Daoy (cell line): ENCODE results near the gene P2RY2. TPM values are rescaled to one million over a fixed set of nuclear protein-coding genes. Genes with fewer than 3 reads are reported as not detected.
A peak's percentile ranks its signal among the peaks of the same experiment; 100 is the strongest.

ENCODE experiments used
- DNase-seq: peaks from one replicate; pipeline ENCODE4 v3.0.0-alpha.2; 2015; ENCODE audit warnings: low read depth
- total RNA-seq: library from RNA; depleted of rRNA; stranded (reverse); fragments of >200 nt; shearing (Covaris generic); gene quantifications from 2 replicates; pipeline ENCODE4 v1.2.3, GENCODE V29; 2014; rRNA removed

P2RY2 gene
- total RNA-seq, result 0.74 TPM in 1 of 2 replicates, not detected in the other

DNA sequence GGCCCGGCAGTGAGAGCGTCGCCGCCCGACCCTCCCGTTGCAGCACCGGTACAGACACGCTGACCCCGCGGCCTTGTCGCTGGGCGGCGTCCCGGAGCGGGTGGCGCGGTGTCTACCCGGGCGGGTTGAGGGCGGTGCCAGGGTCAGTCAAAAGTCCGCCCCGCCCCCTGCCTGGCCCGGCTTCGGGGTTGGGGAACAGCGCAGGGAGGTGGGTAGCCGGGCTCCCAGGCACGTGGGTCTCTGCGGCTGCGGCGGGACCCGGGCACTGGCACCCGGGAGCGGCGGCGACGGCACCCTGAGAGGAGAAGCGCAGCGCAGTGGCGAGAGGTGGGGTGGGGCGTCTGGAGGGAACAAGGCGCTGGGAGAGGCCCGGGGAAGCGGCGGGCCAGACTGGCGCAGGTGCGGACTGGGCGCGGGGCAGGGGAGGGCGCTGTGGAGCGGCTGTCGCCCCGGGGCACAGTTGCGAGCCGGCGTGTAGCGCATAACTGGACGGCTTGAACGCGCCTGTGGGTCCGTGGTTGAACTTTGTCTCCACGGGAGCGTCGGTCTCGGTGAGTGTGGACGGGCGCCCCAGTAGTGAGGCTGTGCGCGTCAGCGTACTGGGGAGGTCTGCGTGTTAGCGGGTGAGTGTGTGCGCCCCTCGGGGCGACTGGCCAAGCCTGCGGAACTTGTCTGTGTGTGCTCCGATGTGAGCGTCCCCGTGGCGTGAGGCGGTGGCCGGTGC is at the start of gene P2RY2:
Gene P2RY2, plus strand, starts transcription at position 176 of the 724 bp plus-strand sequence. CDS start 15,879 bp downstream, outside the sequence.
- peak; percentile 55 for DNase-seq

DNA sequence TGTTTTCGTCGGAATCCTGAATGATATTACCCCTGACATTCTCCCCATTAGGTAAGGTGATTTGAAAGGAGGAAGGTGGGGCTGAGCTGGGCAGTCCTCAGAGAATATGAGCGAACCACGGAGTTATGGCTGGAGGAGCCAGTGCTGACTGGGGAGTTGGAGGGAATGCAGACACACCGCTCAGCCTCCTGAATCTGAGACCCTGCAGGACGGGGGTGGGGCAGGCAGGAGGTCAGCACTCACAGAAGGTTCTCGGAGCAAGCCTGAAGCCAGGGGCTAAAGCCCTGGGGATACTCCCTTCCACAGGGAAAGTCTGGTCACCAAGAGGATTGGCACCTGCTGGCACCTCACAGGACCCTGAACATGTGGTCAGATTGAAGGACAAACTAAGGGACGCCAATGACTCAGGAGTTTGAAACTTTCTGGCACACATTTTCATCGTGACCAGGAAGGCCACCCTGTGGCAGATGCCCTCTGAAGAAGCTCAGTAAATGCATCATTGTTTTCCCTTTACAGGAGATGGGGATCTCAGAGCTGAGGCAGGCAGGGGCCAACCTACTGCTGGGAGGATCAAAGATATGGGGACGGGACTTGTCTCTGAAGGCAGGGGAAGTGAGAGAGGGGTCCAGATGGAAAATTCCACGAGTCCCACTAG is 49.0 kb upstream of the P2RY2 start:
- no peak for DNase-seq

DNA sequence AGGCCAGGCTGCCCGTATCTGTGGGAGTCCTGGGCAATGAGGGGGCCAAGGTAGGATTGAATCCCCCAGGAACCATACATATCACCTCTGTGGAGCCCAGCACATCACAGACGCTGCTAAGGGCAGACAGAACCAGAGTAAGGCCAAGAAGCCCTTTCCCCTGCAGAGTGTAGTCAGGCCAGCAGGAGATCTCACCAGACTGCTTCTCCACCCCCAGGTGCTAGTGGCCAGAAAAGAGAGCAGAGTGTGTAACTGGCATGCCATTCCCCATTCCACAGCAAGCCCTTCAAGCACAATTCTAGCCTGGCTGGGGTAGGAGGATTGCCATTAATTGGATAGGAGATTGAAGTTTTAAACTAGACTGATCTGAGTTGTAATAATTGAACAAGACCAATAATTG is 47.9 kb upstream of the P2RY2 start:
- DNase-seq, result no peak

DNA sequence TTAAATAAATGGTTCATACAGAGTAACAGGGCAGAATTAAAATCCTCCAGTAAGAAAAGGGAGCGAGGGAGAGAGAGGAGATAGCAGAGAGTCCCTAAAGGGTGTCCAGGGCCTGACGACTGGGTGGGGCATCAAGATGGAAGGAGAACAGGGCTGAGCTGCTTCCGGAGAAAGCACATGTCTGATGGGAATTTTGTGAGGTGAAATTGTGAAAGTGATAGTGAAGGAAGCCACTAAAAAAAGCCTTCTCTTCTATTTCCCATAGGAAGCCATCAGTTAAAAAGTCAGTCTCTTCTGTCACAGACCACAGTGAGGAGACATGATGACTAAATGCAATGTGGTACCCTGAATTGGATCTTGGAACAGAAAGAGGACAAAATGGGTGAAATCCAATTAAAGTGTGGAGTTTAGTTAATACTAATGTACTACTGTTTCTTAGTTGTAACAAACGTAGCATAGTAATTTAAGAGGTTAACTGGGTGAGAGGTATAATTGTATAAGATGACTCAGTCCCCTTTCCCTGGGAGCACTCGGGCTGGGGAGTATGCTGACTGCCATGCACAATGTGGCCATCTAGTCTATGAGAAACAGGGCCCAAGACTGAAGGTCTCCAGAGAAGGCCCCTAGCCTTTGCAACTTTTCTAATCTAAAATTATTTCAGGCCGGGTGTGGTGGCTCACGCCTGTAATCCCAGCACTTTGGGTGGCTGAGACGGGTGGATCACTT is 46.5 kb upstream of the P2RY2 start:
- peak; percentile 43 for DNase-seq

DNA sequence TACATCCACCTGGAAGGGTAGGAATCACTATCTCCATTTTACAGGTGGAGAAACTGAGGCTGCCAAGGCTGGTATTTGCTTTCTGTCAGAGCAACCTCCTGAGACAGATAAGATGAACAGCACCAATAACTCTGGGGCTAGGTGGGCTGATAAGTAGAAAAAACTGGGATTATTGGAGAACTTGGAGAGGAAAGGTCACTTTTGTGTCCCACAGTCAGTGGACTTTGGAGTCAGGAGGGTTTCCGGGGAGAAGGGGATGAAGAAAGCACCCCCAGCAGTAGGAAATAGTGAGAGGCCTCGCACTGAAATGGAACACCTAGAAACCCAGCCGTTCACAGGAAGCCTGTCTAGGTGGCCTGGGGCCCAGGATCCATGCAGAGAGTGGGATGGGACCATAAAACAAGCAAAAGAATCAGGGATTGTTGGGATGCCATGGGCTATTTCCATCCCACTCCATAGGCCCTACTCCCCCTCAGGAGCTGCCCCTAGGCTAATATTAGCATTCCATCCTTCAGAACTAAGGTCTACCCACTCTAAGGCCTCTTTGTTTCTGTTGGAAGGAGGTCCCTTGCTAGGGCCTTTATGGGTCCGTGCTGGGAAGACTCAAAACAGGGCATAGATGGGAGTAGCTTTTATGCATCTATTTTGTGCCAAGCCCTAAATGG is 45.0 kb upstream of the P2RY2 start:
- no peak for DNase-seq

DNA sequence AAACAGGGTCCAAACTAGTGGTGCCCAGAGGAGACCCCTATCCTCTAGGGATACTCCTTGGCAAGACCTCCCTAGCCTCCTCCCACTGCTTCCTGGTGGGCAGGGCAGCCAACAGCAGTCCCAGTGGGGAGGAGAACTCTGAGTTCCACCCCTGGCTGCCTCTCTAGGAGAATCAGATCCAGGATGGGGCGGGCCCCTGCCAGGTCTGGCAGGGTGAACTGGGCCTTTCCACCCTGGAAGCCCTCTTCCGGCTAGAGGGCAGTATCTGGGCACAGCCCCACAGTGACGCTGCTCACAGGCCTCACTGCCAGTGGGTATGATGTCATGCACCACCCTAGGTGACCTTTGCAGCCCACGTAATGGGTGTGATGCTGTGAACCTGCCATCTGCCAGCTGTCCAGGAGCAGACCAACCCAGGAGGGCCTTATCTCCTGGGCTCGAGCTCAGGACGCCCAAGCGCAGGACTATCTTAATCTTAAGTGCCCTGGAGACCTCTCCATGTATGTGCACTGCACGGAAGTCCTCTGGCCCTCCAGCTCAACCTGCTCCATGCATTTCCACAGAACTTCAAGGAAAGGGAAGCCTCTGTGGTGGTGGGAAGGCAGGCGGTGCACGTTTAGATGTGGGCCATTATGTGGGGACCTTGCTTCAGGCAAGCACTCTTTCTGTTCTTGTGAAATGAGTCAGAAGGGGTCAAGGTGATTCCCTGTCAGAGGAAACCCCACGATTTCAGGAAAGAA is 44.2 kb upstream of the P2RY2 start:
- no peak for DNase-seq

DNA sequence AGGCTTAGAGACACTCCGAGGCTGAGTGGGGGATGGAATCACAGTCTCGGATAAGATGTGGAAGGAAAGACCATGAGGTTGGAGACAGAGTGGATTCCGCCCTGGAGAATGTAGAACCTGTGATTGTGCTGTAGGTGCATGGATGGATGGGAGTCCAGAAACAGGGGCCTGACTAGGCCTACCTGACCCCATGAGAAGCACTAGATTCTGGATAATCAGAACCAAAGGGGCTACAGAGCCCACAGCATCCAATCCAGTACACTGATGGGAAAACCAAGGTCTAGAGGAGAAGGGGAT is 43.6 kb upstream of the P2RY2 start:
- no peak for DNase-seq

DNA sequence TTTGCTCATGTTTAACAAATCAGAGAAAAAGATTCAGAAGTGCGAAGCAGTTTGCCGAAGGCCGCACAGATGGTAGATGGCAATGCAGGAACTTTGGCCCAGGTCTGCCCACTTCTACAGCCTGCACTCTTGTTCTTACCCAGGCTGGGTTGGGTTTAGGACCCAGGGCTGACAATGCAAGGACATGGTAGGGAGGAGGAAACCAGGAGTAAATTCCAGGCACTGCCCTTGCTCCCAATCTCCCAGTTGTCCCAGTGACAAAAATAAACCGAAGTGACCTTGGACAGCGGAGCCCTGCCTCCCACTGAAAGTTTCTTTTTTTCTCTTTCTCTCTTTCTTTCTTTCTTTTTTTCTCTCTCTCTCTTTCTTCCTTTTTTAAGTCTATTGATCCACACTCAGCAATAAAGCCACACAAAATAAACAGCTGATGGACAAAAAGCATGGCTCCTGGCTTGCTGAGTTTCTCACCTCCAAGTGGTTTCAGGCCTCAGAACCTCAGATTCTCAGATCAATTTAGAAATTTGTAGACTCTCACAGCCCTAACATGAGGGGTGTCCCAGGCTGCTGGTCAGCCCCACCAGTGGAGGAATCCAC is 42.4 kb upstream of the P2RY2 start:
- DNase-seq, result no peak

DNA sequence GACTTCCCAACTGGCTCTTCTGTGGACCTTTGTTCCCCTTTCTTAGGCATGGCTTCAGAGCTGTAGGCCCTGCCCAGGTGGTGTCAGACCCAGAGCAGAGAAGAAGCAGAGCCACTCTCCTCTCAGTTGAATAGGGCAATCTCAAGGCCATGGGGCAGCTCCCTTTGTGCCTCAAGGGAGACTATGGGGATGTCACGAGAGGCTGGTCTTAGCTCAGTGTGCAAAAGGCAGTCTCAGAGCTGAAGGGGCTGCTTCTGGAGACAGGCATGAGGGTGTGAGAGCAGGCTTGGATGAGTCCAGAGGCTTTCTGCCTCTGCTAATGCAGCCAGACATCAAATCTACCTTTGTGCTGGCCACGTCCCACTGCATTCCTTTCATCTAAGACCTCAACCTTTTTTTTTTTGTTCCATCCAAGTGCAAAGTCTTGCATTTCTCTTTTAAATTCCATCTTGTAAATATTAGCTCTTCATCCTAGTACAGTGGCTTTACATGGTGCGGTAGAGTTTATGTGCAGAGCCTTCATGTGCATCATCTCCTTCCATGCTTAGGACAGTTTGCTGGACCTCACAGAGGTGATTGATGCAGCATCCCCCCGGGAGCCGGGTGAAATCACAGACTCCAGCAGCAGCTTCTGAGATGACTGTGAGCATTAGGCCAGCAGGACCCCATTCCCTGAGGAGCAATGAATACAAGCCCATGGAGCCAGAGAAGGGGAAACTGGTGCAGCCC is 41.8 kb upstream of the P2RY2 start:
- DNase-seq, result no peak

DNA sequence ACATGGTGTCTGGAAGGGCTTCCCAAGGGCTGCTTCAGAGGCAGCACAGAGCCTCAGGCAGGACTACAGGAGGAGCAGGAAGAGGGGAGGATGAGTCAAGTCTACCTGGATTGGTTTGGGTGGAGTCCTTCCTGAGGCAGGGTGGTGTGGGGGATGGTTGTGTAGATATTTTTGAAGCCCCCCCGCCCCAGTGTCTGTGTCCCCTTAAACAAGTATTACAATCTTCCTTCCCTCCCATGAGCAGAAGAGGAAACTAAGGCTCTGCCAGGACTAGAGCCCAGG is 41.3 kb upstream of the P2RY2 start:
- no peak for DNase-seq

DNA sequence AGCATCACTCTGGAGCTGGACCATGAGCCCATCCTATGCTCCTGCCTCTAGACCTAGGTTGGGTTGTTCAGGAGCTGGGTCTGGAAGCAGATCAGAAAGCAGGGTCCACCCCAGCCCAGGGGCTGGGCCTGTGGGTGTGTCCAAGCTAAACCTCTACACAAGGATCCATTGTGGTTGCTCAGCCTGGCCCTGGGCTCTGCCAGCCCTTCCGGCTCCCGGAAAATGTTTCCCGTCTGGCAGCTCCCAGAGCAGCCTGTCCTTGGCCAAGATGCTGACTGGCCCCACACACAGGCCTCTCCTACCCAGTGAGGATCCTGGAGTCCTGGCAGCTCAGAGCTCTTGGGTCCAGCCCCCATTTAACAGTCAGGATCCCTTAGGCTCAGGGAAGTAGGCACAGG is 40.7 kb upstream of the P2RY2 start:
- DNase-seq, result no peak

DNA sequence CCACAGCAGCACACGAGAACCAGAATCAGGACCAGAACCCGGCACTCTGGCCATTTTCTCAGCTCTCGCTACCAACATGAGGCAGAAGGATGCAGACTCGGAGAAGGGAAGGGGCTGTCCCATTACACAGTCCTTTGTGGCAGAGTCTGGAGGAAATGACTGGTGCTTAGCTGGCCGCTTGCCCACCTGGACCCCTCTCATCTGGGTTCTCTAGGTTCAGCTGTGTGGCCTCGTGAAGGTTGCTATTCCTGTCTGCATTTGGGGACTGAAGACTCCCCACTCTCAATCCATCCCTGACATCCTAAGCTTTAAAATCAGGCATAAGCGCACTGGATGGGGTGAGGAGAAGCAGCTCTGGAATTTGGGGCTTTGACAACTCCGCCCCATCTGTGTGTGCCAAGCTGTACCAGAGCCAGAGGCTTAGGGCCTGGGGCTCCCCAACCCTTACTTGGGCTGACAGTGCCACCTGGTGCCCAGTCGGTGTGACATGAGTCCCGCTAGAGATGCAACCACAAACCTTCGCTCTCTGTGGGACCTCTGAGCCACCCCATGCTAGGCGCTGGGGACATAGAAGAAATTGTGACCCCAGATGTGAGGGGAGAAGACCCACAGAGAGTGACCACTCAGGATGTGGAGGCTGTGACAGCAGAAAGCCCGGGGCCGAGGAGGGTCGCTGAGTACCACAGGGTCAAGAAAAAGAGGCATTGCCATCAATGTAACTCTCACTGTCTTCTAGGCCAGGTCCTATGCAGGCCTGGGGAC is 40.1 kb upstream of the P2RY2 start:
- DNase-seq, result peak; percentile 83

DNA sequence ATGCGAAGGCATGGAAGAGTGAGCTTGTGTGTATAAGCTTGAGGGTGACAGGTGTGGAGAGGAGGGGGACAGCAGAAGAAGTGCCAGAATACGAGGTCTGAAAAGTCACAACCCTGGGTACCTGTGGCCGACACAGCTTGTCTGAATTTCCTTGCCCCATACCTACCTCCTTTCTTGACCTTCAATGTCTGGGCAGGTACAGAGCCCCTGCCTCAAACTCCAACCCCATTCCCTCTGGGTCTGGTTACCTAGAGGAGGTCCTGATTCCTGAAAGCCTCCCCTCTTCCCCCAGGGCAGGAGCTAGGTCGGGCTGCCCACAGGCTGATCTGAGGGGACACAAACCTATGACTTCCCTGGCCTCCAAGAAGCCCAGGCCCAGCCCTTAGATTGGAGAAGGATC is 39.4 kb upstream of the P2RY2 start:
- DNase-seq, result no peak

DNA sequence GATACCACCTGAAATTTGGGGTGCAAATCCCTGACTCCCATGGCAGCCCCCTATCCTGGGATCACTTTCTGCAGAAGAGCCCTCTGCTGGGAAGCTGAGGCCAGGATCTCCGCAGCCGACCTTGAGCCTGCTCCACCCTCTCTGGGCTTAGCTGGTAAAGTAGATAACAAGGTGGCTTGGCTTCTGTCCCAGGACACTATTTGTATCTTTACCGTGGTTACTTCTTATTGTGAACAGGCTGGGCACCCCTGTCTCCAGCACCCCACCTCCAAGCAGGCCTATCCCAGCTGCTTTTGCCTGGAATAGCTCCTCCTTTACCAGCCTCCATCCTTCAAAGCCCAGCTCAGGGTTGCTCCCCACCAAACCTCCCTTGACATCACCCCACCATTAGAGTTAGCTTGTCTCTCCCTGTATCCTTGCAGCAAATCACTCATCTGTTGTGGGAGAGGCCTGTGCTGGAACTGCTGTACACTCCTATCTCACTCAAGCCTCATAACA is 35.2 kb upstream of the P2RY2 start:
- DNase-seq, result no peak

DNA sequence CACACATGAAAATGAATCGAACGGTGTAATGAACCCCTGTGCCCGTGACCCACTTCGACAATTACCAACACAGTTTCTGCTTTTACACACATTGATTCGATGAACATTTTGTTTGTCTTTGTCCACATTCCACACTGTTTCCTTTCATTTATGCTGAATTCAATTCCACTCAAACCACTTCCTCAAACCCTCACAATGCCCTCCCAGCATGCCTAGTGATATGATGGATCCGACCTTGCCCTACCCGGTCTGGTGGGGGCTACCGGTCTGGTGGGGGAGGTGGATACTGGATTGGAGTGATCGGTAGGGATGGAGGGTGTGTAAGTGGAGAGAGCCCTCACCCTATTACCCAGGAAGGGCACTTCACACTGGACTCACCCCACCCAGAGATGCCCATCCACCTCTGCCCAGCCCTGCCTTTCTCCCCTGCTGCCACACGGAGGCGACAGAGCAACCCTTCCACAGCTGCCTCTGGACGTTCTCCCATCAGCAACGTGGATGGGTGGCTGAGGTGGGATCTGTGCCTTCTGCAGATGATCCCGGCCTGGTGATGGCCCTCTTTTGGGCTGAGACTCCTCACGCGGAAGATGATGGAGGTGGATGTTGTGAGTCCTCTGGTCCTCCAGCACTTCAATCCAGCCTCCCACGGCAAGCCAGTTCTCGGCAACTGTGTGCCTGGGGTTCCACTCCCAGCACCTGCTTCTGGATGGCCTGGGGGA is 33.0 kb upstream of the P2RY2 start:
- peak; percentile 73 for DNase-seq

DNA sequence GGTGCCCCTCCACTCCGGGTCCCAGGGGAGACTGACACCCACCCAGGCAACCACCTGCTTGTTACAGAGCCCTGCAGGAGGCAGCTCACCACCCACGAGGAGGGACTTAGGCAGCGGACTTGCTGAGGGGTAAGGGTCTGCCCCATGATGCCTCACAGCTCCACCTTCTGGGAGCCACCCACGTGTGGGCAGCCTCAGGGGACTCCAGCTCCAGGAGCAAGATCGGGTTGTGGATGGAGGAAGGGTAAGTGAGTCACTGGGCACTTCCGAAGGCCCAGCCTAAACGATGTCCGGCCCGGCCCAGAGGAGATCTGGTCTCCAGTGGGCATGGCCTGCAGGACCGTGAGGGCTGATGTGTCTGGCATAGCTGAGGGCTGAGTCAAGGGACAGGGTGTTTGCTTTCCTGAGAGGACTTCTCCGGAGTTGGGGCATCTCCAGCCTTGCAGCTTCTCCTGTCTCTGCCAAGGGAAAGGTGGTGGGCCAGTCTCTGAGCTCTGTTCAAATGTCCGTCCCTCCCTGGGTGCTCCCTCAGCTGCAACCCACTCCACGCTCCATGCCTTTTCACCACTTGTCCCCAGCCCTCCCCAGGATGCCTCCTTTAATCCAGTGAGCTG is 32.3 kb upstream of the P2RY2 start:
- peak; percentile 50 for DNase-seq

DNA sequence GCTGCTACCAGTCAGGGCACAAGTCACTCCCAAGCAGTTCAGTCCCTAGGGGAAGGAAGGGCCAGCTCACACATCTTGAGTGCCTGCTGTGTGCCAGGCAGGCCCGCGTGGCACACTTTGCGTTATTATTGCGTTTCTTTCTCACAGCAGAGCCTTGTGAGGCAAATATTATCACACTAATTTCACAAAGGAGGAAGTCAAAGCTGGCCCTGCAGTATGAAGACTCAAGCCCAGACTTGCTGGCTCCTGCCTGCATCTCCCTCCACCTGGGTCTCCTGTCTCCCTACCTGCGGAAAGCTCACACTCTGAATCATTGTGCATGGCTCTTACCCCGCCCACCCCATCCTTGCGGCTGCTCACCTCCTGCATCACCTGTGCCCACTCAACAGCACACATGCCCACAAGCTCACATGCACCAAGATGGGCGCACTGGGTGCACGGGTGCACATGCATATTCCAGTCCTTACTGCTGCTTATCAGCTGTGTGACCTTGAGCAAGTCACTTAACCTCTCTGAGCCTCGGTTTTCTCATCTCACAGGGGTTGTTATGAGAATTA is 31.7 kb upstream of the P2RY2 start:
- DNase-seq, result peak; percentile 12

DNA sequence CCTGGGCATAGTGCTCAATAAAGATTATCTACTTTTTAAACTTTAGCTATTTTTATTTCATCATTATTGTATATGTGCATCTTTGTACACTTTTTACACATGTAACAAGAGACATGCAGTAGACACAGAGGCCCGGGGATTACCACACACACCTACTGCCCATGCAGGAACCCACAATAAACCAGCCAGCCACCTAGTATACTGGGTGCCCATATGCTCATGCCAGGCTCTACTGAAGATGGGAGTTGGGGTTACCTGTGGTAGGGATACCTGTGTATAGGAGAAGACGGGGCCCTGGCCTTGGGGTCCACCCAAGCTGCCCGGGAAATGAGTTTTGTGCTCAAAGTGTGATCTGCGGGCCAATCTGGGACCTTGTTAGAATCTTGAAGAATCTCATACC is 31.2 kb upstream of the P2RY2 start:
- no peak for DNase-seq

DNA sequence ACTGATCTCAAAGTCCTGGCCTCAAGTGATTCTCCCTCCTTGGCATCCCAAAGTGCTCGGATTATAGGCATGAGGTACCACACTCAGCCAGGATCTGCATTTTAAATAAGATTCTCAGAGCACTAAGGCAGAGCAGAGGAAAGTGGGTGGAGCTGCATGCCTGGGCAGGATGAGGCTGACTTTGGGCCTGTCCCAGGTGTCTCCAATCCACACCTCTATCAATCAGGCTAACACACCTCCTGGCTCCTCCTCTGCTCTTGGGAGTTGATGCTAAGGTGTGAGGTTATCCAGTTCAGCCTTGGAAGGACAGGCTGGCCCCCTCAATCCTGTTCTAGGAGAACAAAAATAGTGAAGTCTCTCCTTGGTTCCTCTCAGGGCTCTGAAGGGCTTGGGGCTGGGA is 30.2 kb upstream of the P2RY2 start:
- no peak for DNase-seq
